ENCODE results near the gene PDCD7. TPM values are rescaled to one million over a fixed set of nuclear protein-coding genes. Genes with fewer than 3 reads are reported as not detected.

The PDCD7 gene
- total RNA-seq, 4 donors from 2014 or later = 24.2 to 33.4 (median 25.5) TPM

DNA sequence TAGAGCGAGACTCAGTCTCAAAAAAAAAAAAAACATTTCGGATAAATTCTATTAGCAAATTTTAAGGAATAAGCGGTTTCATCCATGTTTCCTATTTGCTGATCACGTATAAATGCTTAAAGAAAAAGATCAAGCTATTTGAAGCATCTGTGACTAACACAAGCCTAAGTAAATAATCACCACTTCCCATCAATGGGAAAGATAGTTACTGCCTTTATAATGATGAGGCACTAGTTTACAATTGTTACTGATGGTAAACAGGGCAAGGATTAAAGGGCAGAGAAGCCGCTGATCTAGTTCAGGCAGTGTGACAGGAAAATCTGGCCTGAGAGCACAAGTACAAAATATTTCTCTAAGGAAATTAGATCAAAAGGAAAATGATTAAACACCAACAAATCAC, 37.8 kb upstream of the PDCD7 start:
- intact Hi-C loops (cut with DNase I) = no loop called here
- WGBS = 96% methylated on average over 5 of the region's 5 CpGs
- Histone ChIP-seq H3K4me1 (no peaks in the 10 kb centered on the region), H3K27me3 (no peaks in the 10 kb centered on the region), H3K9me3 (no peaks in the 10 kb centered on the region), H3K36me3 (peaks cover 11 to 87% (median 65%) of the 10 kb centered on the region in 4 donors), H3K27ac (replicated peaks in 1 of 4) (no peak overlapping the region), H3K4me3 (no peak overlapping the region)
- no peak for DNase-seq (ENCODE audit: extremely low spot score)
- TF ChIP-seq, protein P1, sequence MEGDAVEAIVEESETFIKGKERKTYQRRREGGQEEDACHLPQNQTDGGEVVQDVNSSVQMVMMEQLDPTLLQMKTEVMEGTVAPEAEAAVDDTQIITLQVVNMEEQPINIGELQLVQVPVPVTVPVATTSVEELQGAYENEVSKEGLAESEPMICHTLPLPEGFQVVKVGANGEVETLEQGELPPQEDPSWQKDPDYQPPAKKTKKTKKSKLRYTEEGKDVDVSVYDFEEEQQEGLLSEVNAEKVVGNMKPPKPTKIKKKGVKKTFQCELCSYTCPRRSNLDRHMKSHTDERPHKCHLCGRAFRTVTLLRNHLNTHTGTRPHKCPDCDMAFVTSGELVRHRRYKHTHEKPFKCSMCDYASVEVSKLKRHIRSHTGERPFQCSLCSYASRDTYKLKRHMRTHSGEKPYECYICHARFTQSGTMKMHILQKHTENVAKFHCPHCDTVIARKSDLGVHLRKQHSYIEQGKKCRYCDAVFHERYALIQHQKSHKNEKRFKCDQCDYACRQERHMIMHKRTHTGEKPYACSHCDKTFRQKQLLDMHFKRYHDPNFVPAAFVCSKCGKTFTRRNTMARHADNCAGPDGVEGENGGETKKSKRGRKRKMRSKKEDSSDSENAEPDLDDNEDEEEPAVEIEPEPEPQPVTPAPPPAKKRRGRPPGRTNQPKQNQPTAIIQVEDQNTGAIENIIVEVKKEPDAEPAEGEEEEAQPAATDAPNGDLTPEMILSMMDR (IDR thresholded peaks at IDR 0.05) = no peak
- TF ChIP-seq POLR2A (IDR thresholded peaks at IDR 0.05; ENCODE audit: low read depth) (no peak), EP300 (IDR thresholded peaks at IDR 0.05) (no peak), POLR2AphosphoS5 (IDR thresholded peaks at IDR 0.05) (no peak)

DNA sequence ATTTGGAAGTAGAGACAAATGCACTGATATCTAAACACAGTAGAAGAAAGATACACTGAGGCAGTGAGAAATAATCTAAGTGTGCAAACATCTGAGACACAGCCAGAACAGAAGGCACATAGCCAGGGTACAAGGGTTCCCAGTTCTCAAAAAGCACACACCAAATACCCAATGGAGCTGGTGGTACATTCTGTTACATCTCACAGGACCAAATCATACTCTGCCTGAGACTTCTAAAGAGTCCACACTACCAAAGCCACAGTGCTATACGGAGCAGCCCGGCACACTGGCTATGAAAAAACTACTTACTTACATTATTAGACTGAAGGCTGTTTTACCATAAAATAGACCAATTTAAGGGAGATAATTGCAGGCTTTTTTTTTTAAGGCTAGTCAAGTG, 32.3 kb upstream of the PDCD7 start:
- Histone ChIP-seq H3K36me3 (peaks cover 11 to 70% (median 47%) of the 10 kb centered on the region in 4 donors), H3K4me1 (peaks cover 0 to 17% (median 13%) of the 10 kb centered on the region in 4 donors), H3K27ac (replicated peaks in 1 of 4) (no peak overlapping the region), H3K4me3 (no peak overlapping the region), H3K27me3 (no peaks in the 10 kb centered on the region), H3K9me3 (no peaks in the 10 kb centered on the region)
- intact Hi-C loops (cut with DNase I) = no loop called here
- WGBS = 88% methylated on average over 2 of the region's 2 CpGs
- DNase-seq (ENCODE audit: extremely low spot score) = no peak
- no peak for TF ChIP-seq POLR2A (IDR thresholded peaks at IDR 0.05; ENCODE audit: low read depth)
- TF ChIP-seq, protein P1 (IDR thresholded peaks at IDR 0.05) = no peak
- no peak for TF ChIP-seq EP300 (IDR thresholded peaks at IDR 0.05)
- no peak for TF ChIP-seq POLR2AphosphoS5 (IDR thresholded peaks at IDR 0.05)

DNA sequence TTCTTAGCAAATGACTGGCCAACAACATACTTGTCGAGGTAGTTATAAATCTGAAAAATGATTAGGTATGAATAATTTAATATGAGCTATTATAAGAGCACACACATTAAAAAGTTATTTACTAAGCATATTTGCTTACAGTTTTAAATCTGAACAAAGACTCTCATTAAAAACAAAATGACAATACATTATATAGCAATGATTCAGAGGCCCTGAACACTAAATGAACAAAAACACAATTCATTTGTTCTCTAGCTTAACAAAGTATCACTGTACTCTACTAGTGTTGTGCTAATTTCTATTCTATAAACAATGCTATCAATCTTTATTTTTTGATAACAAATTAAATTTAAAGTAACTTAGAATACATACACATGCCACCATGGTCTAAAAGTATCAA, 30.5 kb upstream of the PDCD7 start:
- H3K27ac ChIP-seq (replicated peaks in 1 of 4) = no peak overlapping the region
- no peaks in the 10 kb centered on the region for H3K27me3 ChIP-seq
- peaks cover 11 to 69% (median 34%) of the 10 kb centered on the region in 4 donors for H3K36me3 ChIP-seq
- intact Hi-C loops (cut with DNase I) = no loop called here
- H3K4me1 ChIP-seq = peaks cover 0 to 17% (median 13%) of the 10 kb centered on the region in 4 donors
- H3K4me3 ChIP-seq = no peak overlapping the region
- 59% methylated on average over 1 of the region's 1 CpG for WGBS
- DNase-seq (ENCODE audit: extremely low spot score) = no peak
- no peaks in the 10 kb centered on the region for H3K9me3 ChIP-seq
- TF ChIP-seq, protein P1 (IDR thresholded peaks at IDR 0.05) = no peak
- no peak for TF ChIP-seq POLR2A (IDR thresholded peaks at IDR 0.05; ENCODE audit: low read depth)
- TF ChIP-seq EP300 (IDR thresholded peaks at IDR 0.05) = no peak
- no peak for TF ChIP-seq POLR2AphosphoS5 (IDR thresholded peaks at IDR 0.05)

DNA sequence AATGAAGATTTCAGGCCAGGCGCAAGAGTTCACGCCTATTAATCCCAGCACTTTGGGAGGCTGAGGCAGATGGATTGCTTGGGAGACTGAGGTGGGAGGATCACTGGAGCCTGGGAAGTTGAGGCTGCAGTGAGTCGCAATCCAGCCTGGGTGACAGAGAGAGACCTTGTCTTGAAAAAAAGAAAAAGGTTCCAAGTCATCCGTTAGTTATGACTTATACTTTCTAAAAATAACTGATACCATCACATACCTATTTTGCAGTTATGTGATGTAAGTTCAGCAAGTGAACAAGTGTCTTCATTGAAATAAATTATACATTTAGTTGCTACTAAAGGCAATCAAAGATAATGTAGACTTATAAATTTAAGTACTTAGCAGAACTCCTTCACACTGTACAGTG, 29.4 kb upstream of the PDCD7 start:
- Histone ChIP-seq H3K27ac (replicated peaks in 1 of 4) (no peak overlapping the region), H3K9me3 (no peaks in the 10 kb centered on the region), H3K27me3 (no peaks in the 10 kb centered on the region), H3K4me1 (peaks cover 0 to 17% (median 13%) of the 10 kb centered on the region in 4 donors), H3K4me3 (no peak overlapping the region), H3K36me3 (peaks cover 18 to 71% (median 38%) of the 10 kb centered on the region in 4 donors)
- 82% methylated on average over 4 of the region's 4 CpGs for WGBS
- TF ChIP-seq EP300 (IDR thresholded peaks at IDR 0.05) = no peak
- TF ChIP-seq, protein P1 (IDR thresholded peaks at IDR 0.05) = no peak
- no peak for TF ChIP-seq POLR2A (IDR thresholded peaks at IDR 0.05; ENCODE audit: low read depth)
- TF ChIP-seq POLR2AphosphoS5 (IDR thresholded peaks at IDR 0.05) = no peak
- no peak for DNase-seq (ENCODE audit: extremely low spot score)
- intact Hi-C loops (cut with DNase I) = no loop called here

DNA sequence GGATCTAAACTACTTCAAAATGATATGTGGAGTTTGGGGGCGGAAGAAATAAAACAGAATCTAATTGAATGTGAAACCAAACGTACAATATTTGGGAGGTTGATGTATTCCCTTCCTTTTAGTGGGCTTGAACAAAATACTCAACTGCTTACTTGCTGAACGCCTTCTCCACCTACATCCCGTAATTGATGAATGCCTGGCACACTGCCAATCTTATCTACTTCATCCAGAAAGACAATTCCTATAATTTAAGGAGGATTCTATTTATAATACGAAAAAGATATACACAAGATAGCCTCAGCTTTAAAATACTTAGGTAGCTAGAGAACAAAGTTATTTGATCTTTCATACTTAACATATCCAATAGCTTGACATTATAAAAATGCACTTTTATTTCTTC, 23.1 kb upstream of the PDCD7 start:
- DNase-seq (ENCODE audit: extremely low spot score) = no peak
- 56% methylated on average over 5 of the region's 5 CpGs for WGBS
- Histone ChIP-seq H3K36me3 (peaks cover 51 to 89% (median 70%) of the 10 kb centered on the region in 4 donors), H3K9me3 (no peaks in the 10 kb centered on the region), H3K27ac (replicated peaks in 1 of 4) (no peak overlapping the region), H3K4me1 (no peaks in the 10 kb centered on the region), H3K4me3 (no peak overlapping the region), H3K27me3 (no peaks in the 10 kb centered on the region)
- intact Hi-C loops (cut with DNase I) = no loop called here
- TF ChIP-seq EP300 (IDR thresholded peaks at IDR 0.05) = no peak
- no peak for TF ChIP-seq POLR2A (IDR thresholded peaks at IDR 0.05; ENCODE audit: low read depth)
- TF ChIP-seq, protein P1 (IDR thresholded peaks at IDR 0.05) = no peak
